ENCODE data around the gene PNMA6E.
A peak's percentile ranks its signal among the peaks of the same experiment; 100 is the strongest.

The PNMA6E gene

DNA sequence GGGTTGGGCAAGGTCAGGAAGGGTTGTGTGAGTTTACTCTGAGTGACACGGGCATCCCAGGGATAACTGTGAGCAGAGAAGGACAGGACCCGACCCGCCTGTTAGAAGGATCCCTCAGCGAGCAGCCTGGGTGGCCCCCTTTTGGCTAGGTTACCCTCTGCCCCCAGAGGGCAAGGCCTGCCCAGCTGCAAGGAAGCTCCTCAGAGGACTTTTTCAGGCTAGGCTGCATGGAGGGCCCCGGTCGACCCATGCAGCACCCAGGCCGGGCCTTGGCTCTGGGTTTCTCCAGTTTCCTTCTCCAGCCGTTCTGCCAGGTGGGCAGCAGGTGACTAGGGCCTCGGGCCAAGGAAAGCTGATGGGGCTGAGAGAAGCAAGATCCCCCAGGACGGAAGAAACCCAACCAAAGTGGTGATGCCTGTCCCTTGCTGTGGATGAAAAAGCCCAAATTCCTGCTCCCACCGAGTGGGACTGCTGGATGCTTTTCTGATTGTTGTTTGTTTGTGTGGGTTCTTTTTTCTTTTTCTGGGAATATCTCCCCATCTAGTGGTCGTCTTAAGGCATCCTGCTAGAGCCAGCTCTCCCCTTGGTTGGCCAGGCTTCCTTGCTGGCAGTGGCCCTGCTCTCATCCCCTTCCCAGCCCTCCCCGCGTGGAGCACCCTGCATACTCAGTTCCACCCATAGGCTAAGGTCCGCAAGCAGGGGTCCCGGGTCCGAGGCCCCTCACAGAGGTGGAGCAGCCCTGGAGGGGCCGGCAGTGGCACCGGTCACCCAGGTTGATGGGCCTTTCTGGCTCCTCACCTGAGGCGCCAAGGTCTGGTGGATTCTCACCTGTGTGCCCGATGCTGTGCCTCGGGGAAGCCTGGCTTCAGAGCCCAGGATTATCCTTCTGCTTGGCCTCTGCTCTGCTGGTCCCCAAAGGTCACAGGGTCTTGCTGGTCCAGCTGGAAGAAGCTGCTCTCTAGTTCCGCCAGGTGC lies 11.9 kb upstream of the PNMA6E start:
- Histone ChIP-seq H3K4me3 (ENCODE audit: low read depth, low read length) (no peak overlapping the region), H3K9me3 (ENCODE audit: control insufficient read depth, insufficient read depth, low read depth, low read length) (no peaks in the 10 kb centered on the region), H3K36me3 (ENCODE audit: control insufficient read depth in 2 of 2, insufficient read depth in 1 of 2, low read length in 2 of 2) (no peaks in the 10 kb centered on the region), H3K27ac (ENCODE audit: extremely low read depth, low read depth, low read length) (no peak overlapping the region), H3K4me1 (ENCODE audit: control insufficient read depth, insufficient read depth, low read length) (no peaks in the 10 kb centered on the region; the same call in 1 of the 2 replicates)
- TF ChIP-seq BCL11A (tag by site-specific recombination; IDR thresholded peaks at IDR 0.05; ENCODE audit: low read depth) (no peak), ZNF654 (tag by site-specific recombination; IDR thresholded peaks at IDR 0.05; ENCODE audit: low read depth) (peak; percentile 53)
- ChIA-PET CTCF (interaction anchor here (1.2 to 1.6 kb wide), 2 partner anchors 25 to 471 kb away, joined by 4 to 8 read pairs; no protein-coding TSS in a partner anchor), POLR2A (no interaction called here)

DNA sequence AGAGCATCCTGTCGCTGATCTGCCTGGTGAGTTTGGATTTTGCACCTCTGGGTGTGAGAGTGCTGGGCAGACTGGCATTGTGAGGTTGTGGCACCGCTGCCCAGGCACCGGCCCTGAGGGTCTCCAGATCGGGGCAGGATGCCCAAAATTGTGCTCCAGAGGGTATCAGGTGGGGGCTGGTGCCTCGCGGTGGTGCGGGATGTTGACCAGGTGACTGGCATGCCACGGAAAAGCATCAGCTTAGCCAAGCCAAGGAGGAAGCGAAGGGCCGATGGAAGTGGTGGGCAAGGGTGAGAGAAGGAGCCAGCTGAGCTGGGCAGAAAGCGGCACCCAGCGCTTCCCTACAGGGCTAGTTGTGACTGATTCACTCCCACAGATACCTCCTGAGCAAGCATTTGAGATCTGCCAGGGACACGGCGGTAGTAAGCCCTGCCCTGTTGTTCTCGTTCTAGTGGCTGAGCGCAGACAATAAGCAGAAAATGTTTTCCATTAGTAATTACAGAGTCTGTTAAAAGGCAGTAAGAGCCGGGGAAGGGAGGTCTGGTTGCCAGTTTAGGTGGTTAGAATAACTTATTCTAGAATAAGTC lies 10.9 kb upstream of the PNMA6E start:
- H3K36me3 ChIP-seq (ENCODE audit: control insufficient read depth in 2 of 2, insufficient read depth in 1 of 2, low read length in 2 of 2) = no peaks in the 10 kb centered on the region
- no peak overlapping the region for H3K27ac ChIP-seq (ENCODE audit: extremely low read depth, low read depth, low read length)
- ChIA-PET POLR2A (no interaction called here), CTCF (no interaction called here)
- H3K9me3 ChIP-seq (ENCODE audit: control insufficient read depth, insufficient read depth, low read depth, low read length) = no peaks in the 10 kb centered on the region
- no peak for TF ChIP-seq KLF7 (tag by site-specific recombination; IDR thresholded peaks at IDR 0.05; ENCODE audit: borderline replicate concordance)
- no peak for TF ChIP-seq ZNF248 (tag by site-specific recombination; IDR thresholded peaks at IDR 0.05)
- TF ChIP-seq YY2 (tag by site-specific recombination; IDR thresholded peaks at IDR 0.05) = no peak
- TF ChIP-seq, protein P1, sequence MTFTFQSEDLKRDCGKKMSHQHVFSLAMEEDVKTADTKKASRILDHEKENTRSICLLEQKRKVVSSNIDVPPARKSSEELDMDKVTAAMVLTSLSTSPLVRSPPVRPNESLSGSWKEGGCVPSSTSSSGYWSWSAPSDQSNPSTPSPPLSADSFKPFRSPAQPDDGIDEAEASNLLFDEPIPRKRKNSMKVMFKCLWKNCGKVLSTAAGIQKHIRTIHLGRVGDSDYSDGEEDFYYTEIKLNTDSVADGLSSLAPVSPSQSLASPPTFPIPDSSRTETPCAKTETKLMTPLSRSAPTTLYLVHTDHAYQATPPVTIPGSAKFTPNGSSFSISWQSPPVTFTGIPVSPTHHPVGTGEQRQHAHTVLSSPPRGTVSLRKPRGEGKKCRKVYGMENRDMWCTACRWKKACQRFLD (tag by site-specific recombination; IDR thresholded peaks at IDR 0.05) = no peak
- TF ChIP-seq, protein P2, sequence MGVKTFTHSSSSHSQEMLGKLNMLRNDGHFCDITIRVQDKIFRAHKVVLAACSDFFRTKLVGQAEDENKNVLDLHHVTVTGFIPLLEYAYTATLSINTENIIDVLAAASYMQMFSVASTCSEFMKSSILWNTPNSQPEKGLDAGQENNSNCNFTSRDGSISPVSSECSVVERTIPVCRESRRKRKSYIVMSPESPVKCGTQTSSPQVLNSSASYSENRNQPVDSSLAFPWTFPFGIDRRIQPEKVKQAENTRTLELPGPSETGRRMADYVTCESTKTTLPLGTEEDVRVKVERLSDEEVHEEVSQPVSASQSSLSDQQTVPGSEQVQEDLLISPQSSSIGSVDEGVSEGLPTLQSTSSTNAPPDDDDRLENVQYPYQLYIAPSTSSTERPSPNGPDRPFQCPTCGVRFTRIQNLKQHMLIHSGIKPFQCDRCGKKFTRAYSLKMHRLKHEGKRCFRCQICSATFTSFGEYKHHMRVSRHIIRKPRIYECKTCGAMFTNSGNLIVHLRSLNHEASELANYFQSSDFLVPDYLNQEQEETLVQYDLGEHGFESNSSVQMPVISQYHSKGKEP (tag by site-specific recombination; IDR thresholded peaks at IDR 0.05) = no peak
- no peak for TF ChIP-seq ZNF350 (tag by site-specific recombination; IDR thresholded peaks at IDR 0.05)
- TF ChIP-seq ZBTB48 (tag by site-specific recombination; IDR thresholded peaks at IDR 0.05) = no peak
- no peak for TF ChIP-seq ZFHX2 (tag by site-specific recombination; conservative IDR thresholded peaks at IDR 0.05)
- TF ChIP-seq GLI2 (tag by site-specific recombination; IDR thresholded peaks at IDR 0.05; ENCODE audit: borderline replicate concordance, low read depth) = no peak
- TF ChIP-seq, protein P3, sequence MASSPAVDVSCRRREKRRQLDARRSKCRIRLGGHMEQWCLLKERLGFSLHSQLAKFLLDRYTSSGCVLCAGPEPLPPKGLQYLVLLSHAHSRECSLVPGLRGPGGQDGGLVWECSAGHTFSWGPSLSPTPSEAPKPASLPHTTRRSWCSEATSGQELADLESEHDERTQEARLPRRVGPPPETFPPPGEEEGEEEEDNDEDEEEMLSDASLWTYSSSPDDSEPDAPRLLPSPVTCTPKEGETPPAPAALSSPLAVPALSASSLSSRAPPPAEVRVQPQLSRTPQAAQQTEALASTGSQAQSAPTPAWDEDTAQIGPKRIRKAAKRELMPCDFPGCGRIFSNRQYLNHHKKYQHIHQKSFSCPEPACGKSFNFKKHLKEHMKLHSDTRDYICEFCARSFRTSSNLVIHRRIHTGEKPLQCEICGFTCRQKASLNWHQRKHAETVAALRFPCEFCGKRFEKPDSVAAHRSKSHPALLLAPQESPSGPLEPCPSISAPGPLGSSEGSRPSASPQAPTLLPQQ (tag by site-specific recombination; IDR thresholded peaks at IDR 0.05) = no peak
- TF ChIP-seq SP3 (tag by site-specific recombination; IDR thresholded peaks at IDR 0.05) = no peak
- peak overlapping the region; percentile 31; the same call in 1 of the 2 replicates for H3K4me3 ChIP-seq (ENCODE audit: low read depth, low read length)
- H3K4me1 ChIP-seq (ENCODE audit: control insufficient read depth, insufficient read depth, low read length) = no peaks in the 10 kb centered on the region; the same call in 1 of the 2 replicates

DNA sequence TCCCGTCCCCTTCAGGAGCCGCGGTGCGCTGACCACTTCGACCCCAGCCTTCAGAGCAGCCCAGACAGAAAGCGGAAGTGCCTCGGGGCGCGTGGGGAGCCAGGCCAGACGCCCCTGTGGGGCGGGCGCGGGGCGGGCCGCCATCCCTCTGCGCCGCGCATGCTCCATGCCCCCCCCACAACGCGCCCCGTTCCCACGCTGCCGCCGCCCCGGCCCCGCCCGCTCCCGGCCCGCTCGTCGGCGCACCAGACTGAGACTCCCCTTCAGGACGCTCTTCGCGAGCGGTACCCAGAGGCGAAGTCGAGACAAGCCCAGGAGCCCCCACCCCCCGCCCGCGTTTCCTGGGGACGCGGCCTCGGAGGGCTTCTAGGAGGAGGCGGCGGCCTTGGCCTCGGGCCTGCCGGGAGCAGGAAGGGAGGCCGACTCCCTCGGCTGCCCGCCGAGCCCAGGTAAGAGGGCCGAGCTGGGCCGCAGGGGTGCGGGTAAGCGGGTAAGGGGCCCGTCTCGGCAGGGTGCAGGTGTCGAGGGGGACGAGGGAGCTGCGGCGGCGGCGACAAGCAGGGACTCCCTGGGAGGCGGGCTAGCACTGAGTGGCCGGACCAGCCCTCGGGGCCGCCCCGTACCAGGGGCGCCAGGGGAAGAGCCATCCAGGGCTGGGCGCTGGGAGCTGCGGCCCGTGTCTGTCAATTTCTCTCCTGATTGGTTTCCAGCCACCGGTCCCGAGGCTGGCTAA lies 10.3 kb upstream of the PNMA6E start, which contains the start of gene ZFP92:
ZFP92 (plus strand) TSS at position 218 of the 733 bp plus-strand sequence. CDS start 6,851 bp downstream, outside the sequence.
- H3K27ac ChIP-seq (ENCODE audit: extremely low read depth, low read depth, low read length) = no peak within 1 kb of the TSS
- no peaks in the 10 kb centered on the region for H3K9me3 ChIP-seq (ENCODE audit: control insufficient read depth, insufficient read depth, low read depth, low read length)
- H3K36me3 ChIP-seq (ENCODE audit: control insufficient read depth in 2 of 2, insufficient read depth in 1 of 2, low read length in 2 of 2) = no peaks in the 10 kb centered on the region
- ChIA-PET CTCF (no interaction called here), POLR2A (no interaction called here)
- peak within 1 kb of the TSS; percentile 31 for H3K4me3 ChIP-seq (ENCODE audit: low read depth, low read length)
- no peaks in the 10 kb centered on the region; the same call in 1 of the 2 replicates for H3K4me1 ChIP-seq (ENCODE audit: control insufficient read depth, insufficient read depth, low read length)
- TF ChIP-seq TCF7L2 (IDR thresholded peaks at IDR 0.05; ENCODE audit: borderline replicate concordance, low read depth, low read length) (no peak), YY1 (tag by site-specific recombination; IDR thresholded peaks at IDR 0.05) (no peak), ZNF561 (tag by site-specific recombination; IDR thresholded peaks at IDR 0.05; ENCODE audit: borderline replicate concordance) (no peak), ZNF112 (tag by site-specific recombination; IDR thresholded peaks at IDR 0.05) (no peak), ZNF707 (tag by site-specific recombination; IDR thresholded peaks at IDR 0.05) (no peak), ZNF121 (tag by site-specific recombination; IDR thresholded peaks at IDR 0.05) (no peak)
- TF ChIP-seq, protein P4, sequence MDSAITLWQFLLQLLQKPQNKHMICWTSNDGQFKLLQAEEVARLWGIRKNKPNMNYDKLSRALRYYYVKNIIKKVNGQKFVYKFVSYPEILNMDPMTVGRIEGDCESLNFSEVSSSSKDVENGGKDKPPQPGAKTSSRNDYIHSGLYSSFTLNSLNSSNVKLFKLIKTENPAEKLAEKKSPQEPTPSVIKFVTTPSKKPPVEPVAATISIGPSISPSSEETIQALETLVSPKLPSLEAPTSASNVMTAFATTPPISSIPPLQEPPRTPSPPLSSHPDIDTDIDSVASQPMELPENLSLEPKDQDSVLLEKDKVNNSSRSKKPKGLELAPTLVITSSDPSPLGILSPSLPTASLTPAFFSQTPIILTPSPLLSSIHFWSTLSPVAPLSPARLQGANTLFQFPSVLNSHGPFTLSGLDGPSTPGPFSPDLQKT (IDR thresholded peaks at IDR 0.05; ENCODE audit: borderline replicate concordance, low read depth, low read length) = no peak
- TF ChIP-seq, protein P5, sequence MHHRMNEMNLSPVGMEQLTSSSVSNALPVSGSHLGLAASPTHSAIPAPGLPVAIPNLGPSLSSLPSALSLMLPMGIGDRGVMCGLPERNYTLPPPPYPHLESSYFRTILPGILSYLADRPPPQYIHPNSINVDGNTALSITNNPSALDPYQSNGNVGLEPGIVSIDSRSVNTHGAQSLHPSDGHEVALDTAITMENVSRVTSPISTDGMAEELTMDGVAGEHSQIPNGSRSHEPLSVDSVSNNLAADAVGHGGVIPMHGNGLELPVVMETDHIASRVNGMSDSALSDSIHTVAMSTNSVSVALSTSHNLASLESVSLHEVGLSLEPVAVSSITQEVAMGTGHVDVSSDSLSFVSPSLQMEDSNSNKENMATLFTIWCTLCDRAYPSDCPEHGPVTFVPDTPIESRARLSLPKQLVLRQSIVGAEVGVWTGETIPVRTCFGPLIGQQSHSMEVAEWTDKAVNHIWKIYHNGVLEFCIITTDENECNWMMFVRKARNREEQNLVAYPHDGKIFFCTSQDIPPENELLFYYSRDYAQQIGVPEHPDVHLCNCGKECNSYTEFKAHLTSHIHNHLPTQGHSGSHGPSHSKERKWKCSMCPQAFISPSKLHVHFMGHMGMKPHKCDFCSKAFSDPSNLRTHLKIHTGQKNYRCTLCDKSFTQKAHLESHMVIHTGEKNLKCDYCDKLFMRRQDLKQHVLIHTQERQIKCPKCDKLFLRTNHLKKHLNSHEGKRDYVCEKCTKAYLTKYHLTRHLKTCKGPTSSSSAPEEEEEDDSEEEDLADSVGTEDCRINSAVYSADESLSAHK (tag by site-specific recombination; IDR thresholded peaks at IDR 0.05) = no peak

All from HEK293 (cell line).